Measurements from ENCODE around the gene SERPINI2.
"Not testable (repeated sequence)": the region's sequence is repeated elsewhere in the genome, so short reads cannot be mapped to it uniquely, and the experiment has no call there.

The SERPINI2 gene

GRCh38 chr3:167480748-167481147, 6.9 kb upstream of the SERPINI2 start:
- no peak for DNase-seq (ENCODE audit: insufficient read length, low spot score)
- no peak for FAIRE-seq
- no peak for TF ChIP-seq POLR2A (IDR thresholded peaks at IDR 0.05; ENCODE audit: low read depth, low read length)

GRCh38 chr3:167469381-167469780, 4.5 kb downstream of the SERPINI2 start:
- FAIRE-seq (no peak), DNase-seq (ENCODE audit: insufficient read length, low spot score) (no peak)
- TF ChIP-seq POLR2A (IDR thresholded peaks at IDR 0.05; ENCODE audit: low read depth, low read length) = no peak

- FAIRE-seq = no peak
Measured at GRCh38 chr3:167467848-167468611, 5.8 kb downstream of the SERPINI2 start.

GRCh38 chr3:167466966-167467365, 6.9 kb downstream of the SERPINI2 start:
- FAIRE-seq (no peak), DNase-seq (ENCODE audit: insufficient read length, low spot score) (no peak)
- no peak for TF ChIP-seq POLR2A (IDR thresholded peaks at IDR 0.05; ENCODE audit: low read depth, low read length)

More at GRCh38 chr3:167467848-167468611, 5.8 kb downstream of the SERPINI2 start:
- DNase-seq (ENCODE audit: insufficient read length, low spot score) = no peak
- TF ChIP-seq POLR2A (IDR thresholded peaks at IDR 0.05; ENCODE audit: low read depth, low read length) = no peak

- DNase-seq (ENCODE audit: insufficient read length, low spot score) = no peak
- TF ChIP-seq POLR2A (IDR thresholded peaks at IDR 0.05; ENCODE audit: low read depth, low read length) = no peak
- no peak for FAIRE-seq
Measured at GRCh38 chr3:167456157-167456799, 17.6 kb downstream of the SERPINI2 start.

GRCh38 chr3:167453815-167454214, 20.0 kb downstream of the SERPINI2 start:
- no peak for TF ChIP-seq POLR2A (IDR thresholded peaks at IDR 0.05; ENCODE audit: low read depth, low read length)
- FAIRE-seq (no peak), DNase-seq (ENCODE audit: insufficient read length, low spot score) (no peak)

- no peak for DNase-seq (ENCODE audit: insufficient read length, low spot score)
- FAIRE-seq = no peak
- no peak for TF ChIP-seq POLR2A (IDR thresholded peaks at IDR 0.05; ENCODE audit: low read depth, low read length)
Measured at GRCh38 chr3:167451282-167451681, 22.6 kb downstream of the SERPINI2 start.

- DNase-seq (ENCODE audit: insufficient read length, low spot score) = no peak
- no peak for TF ChIP-seq POLR2A (IDR thresholded peaks at IDR 0.05; ENCODE audit: low read depth, low read length)
Measured at GRCh38 chr3:167450675-167451074, 23.2 kb downstream of the SERPINI2 start.

GRCh38 chr3:167450195-167450594, 23.6 kb downstream of the SERPINI2 start:
- FAIRE-seq (no peak), DNase-seq (ENCODE audit: insufficient read length, low spot score) (no peak)
- TF ChIP-seq POLR2A (IDR thresholded peaks at IDR 0.05; ENCODE audit: low read depth, low read length) = no peak

More at GRCh38 chr3:167450675-167451074, 23.2 kb downstream of the SERPINI2 start:
- no peak for FAIRE-seq

- DNase-seq (ENCODE audit: insufficient read length, low spot score) (no peak), FAIRE-seq (no peak)
- no peak for TF ChIP-seq POLR2A (IDR thresholded peaks at IDR 0.05; ENCODE audit: low read depth, low read length)
Measured at GRCh38 chr3:167445491-167445890, 28.4 kb downstream of the SERPINI2 start.

GRCh38 chr3:167441256-167441655, 32.6 kb downstream of the SERPINI2 start:
- no peak for TF ChIP-seq POLR2A (IDR thresholded peaks at IDR 0.05; ENCODE audit: low read depth, low read length)
- FAIRE-seq (no peak), DNase-seq (ENCODE audit: insufficient read length, low spot score) (no peak)

- DNase-seq (ENCODE audit: insufficient read length, low spot score) (no peak), FAIRE-seq (no peak)
- TF ChIP-seq POLR2A (IDR thresholded peaks at IDR 0.05; ENCODE audit: low read depth, low read length) = no peak
Measured at GRCh38 chr3:167437428-167438139, 36.3 kb downstream of the SERPINI2 start.

GRCh38 chr3:167426962-167427361, 46.9 kb downstream of the SERPINI2 start:
- not testable (repeated sequence) for FAIRE-seq; DNase-seq (ENCODE audit: insufficient read length, low spot score)

GRCh38 chr3:167422396-167422795, 51.4 kb downstream of the SERPINI2 start:
- not testable (repeated sequence) for FAIRE-seq; DNase-seq (ENCODE audit: insufficient read length, low spot score)

Measured in H54 (cell line).